OCI-LY1 (cell line): ENCODE measurements around the gene KLK4.
"Not testable (repeated sequence)": the region's sequence is repeated elsewhere in the genome, so short reads cannot be mapped to it uniquely, and the experiment has no call there.

Experiments used
- H2AFZ ChIP-seq: fragments of 200-600 bp; sonication (generic), shearing (Covaris generic); 2 replicates; pipeline ENCODE4 v1.6.0; 2014; ENCODE audit warnings: antibody characterized with exemption, mild to moderate bottlenecking, low read length
- H3F3A ChIP-seq: fragments of 200-600 bp; sonication (generic), shearing (Covaris generic); 2 replicates; pipeline ENCODE4 v1.6.0; 2014; ENCODE audit warnings: mild to moderate bottlenecking, antibody characterized with exemption, low read length, moderate library complexity; ENCODE audit not compliant: insufficient read depth
- H3K27ac ChIP-seq: fragments of 200-600 bp; sonication (generic); 2 replicates; pipeline ENCODE4 v1.5.1; 2014; ENCODE audit warnings: low read length, mixed run types, mild to moderate bottlenecking, low read depth; ENCODE audit not compliant: poor library complexity, severe bottlenecking
- H3K27me3 ChIP-seq: fragments of 200-600 bp; sonication (generic); 2 replicates; pipeline ENCODE4 v1.6.0; 2014; ENCODE audit warnings: antibody characterized with exemption, mild to moderate bottlenecking, low read length, moderate library complexity; ENCODE audit not compliant: insufficient read depth
- H3K36me3 ChIP-seq: fragments of 200-600 bp; sonication (generic); 2 replicates; pipeline ENCODE4 v1.6.1; 2014; ENCODE audit warnings: mild to moderate bottlenecking, antibody characterized with exemption, low read length, moderate library complexity, mixed read lengths; ENCODE audit not compliant: insufficient read depth
- H3K4me1 ChIP-seq: fragments of 200-600 bp; sonication (generic); 2 replicates; pipeline ENCODE4 v1.5.1; 2014; ENCODE audit warnings: mild to moderate bottlenecking, low read length, moderate library complexity; ENCODE audit not compliant: insufficient read depth, severe bottlenecking
- H3K4me2 ChIP-seq: fragments of 200-600 bp; sonication (generic), shearing (Covaris generic); 2 replicates; pipeline ENCODE4 v1.6.1; 2014; ENCODE audit warnings: low read length
- H3K4me3 ChIP-seq: fragments of 200-600 bp; sonication (generic); 2 replicates; pipeline ENCODE4 v1.5.1; 2014; ENCODE audit warnings: low read length, low read depth, mild to moderate bottlenecking, mixed read lengths; ENCODE audit not compliant: poor library complexity, severe bottlenecking
- H3K79me2 ChIP-seq: fragments of 200-600 bp; shearing (Covaris generic); 2 replicates; pipeline ENCODE4 v1.6.1; 2016; ENCODE audit warnings: mixed run types, low read length, mixed read lengths; ENCODE audit not compliant: insufficient read depth
- H3K9ac ChIP-seq: fragments of 200-600 bp; sonication (generic), shearing (Covaris generic); 2 replicates; pipeline ENCODE4 v1.6.1; 2014; ENCODE audit warnings: mild to moderate bottlenecking, low read length, mixed read lengths
- H3K9me2 ChIP-seq: fragments of 200-600 bp; sonication (generic), shearing (Covaris generic); 2 replicates; pipeline ENCODE4 v1.6.1; 2014; ENCODE audit warnings: low read depth, mild to moderate bottlenecking, low read length, mixed read lengths
- H3K9me3 ChIP-seq: fragments of 200-600 bp; shearing (Covaris generic); 2 replicates; pipeline ENCODE4 v1.6.1; 2014; ENCODE audit warnings: low read length, mixed read lengths
- H4K20me1 ChIP-seq: fragments of 200-600 bp; sonication (generic), shearing (Covaris generic); 2 replicates; pipeline ENCODE4 v1.6.0; 2016; ENCODE audit warnings: mild to moderate bottlenecking, low read length; ENCODE audit not compliant: insufficient read depth
- EZH2 ChIP-seq: fragments of 200-600 bp; sonication (generic), shearing (Covaris generic); IDR thresholded peaks from 2 replicates; pipeline ENCODE4 v1.8.0; 2017; ENCODE audit warnings: borderline replicate concordance, mixed run types, mild to moderate bottlenecking, antibody characterized with exemption, low read length, moderate library complexity, mixed read lengths
- TF ChIP-seq, protein P1 (sequence below): fragments of 200-600 bp; sonication (generic), shearing (Covaris generic); IDR thresholded peaks from 2 replicates; pipeline ENCODE4 v1.5.1; 2017; ENCODE audit warnings: mild to moderate bottlenecking, antibody characterized with exemption, low read length, moderate library complexity, mixed read lengths

Gene KLK4

GRCh38 chr19:50896591-50897190, 14.5 kb downstream of the KLK4 start:
- H3K4me2 ChIP-seq, result no peak overlapping the region
- H3K9ac ChIP-seq, result no peak overlapping the region
- H3K9me3 ChIP-seq, result 0 out of 2 replicates have a peak, but pooled peaks cover 3% of the 10 kb centered on the region
- H3K4me3 ChIP-seq, result no peak overlapping the region
- H2AFZ ChIP-seq, result no peak overlapping the region
- H3K36me3 ChIP-seq, result no peaks in the 10 kb centered on the region; the same call in 1 of the 2 replicates
- no peaks in the 10 kb centered on the region for H3K4me1 ChIP-seq
- TF ChIP-seq, protein P1, sequence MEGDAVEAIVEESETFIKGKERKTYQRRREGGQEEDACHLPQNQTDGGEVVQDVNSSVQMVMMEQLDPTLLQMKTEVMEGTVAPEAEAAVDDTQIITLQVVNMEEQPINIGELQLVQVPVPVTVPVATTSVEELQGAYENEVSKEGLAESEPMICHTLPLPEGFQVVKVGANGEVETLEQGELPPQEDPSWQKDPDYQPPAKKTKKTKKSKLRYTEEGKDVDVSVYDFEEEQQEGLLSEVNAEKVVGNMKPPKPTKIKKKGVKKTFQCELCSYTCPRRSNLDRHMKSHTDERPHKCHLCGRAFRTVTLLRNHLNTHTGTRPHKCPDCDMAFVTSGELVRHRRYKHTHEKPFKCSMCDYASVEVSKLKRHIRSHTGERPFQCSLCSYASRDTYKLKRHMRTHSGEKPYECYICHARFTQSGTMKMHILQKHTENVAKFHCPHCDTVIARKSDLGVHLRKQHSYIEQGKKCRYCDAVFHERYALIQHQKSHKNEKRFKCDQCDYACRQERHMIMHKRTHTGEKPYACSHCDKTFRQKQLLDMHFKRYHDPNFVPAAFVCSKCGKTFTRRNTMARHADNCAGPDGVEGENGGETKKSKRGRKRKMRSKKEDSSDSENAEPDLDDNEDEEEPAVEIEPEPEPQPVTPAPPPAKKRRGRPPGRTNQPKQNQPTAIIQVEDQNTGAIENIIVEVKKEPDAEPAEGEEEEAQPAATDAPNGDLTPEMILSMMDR, result no peak
- no peak for TF ChIP-seq EZH2
- H3K9me2 ChIP-seq, result no peaks in the 10 kb centered on the region
- no peaks in the 10 kb centered on the region for H3F3A ChIP-seq
- no peaks in the 10 kb centered on the region for H3K79me2 ChIP-seq
- H3K27ac ChIP-seq, result no peak overlapping the region
- no peaks in the 10 kb centered on the region for H4K20me1 ChIP-seq
- no peaks in the 10 kb centered on the region for H3K27me3 ChIP-seq

DNA sequence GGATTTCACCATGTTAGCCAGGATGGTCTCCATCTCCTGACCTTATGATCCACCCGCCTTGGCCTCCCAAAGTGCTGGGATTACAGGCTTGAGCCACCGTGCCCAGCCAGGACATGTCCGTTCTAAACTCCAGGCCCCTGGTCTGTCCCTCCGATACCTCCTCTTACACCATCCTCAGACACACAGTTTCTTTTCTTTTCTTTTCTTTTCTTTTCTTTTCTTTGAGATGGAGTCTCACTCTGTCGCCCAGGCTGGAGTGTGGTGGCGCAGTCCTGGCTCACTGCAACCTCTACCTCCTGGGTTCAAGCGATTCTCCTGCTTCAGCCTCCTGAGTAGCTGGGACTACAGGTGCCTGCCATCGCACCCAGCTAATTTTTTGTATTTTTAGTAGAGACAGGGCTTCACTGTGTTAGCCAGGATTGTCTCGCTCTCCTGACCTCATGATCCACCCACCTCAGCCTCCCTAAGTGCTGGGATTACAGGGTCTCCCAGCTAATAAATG, 15.1 kb downstream of the KLK4 start:
- not testable (repeated sequence) for H3F3A ChIP-seq, H3K36me3 ChIP-seq, H3K9me2 ChIP-seq, H3K4me2 ChIP-seq, H3K4me3 ChIP-seq, H3K27me3 ChIP-seq, H4K20me1 ChIP-seq, H3K79me2 ChIP-seq, H2AFZ ChIP-seq, H3K9me3 ChIP-seq, H3K9ac ChIP-seq, H3K4me1 ChIP-seq, H3K27ac ChIP-seq

GRCh38 chr19:50894478-50895356, 16.5 kb downstream of the KLK4 start:
- H3K4me1 ChIP-seq, result no peaks in the 10 kb centered on the region
- H3K4me3 ChIP-seq, result no peak overlapping the region
- no peak overlapping the region for H3K9ac ChIP-seq
- no peaks in the 10 kb centered on the region for H3F3A ChIP-seq
- H4K20me1 ChIP-seq, result no peaks in the 10 kb centered on the region
- no peak overlapping the region for H3K27ac ChIP-seq
- H3K79me2 ChIP-seq, result no peaks in the 10 kb centered on the region
- no peak overlapping the region for H3K4me2 ChIP-seq
- no peak overlapping the region for H2AFZ ChIP-seq
- H3K9me2 ChIP-seq, result no peaks in the 10 kb centered on the region
- H3K27me3 ChIP-seq, result no peaks in the 10 kb centered on the region
- TF ChIP-seq EZH2, result no peak
- TF ChIP-seq, protein P1, result no peak
- H3K36me3 ChIP-seq, result no peaks in the 10 kb centered on the region; the same call in 1 of the 2 replicates
- 0 out of 2 replicates have a peak, but pooled peaks cover 3% of the 10 kb centered on the region for H3K9me3 ChIP-seq
